ENCODE data around the gene KRTAP9-6. TPM values are rescaled to one million over a fixed set of nuclear protein-coding genes. Genes with fewer than 3 reads are reported as not detected.

The KRTAP9-6 gene
- total and polyA plus RNA-seq, 10 of the 15 experiments (the other 5 are each of a cell fraction or from before 2014, with no cell fraction given): not detected

DNA sequence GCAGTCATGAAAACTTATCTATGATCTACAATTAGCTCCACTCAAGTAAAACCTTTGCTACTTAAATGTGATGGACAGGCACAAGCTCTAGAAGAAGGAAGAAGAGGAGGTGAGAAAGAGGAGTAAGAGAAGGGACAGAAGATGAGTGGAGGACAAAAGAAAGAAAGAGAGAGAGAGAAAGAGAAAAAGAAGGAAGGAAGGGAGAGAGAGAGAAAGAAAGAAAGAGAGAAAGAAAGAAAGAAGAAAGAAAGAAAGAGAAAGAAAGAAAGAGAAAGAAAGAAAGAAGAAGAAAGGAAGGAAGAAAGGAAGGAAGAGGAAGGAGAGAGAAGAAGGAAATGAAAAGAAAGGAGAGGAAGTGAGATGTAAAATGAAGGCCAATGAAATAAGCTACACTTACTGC, 35.1 kb upstream of the KRTAP9-6 start:
- no peaks in the 10 kb centered on the region for H3K9me3 ChIP-seq (replicated peaks; ENCODE audit: control insufficient read depth, insufficient read depth, low read length)
- H3K4me1 ChIP-seq (ENCODE audit: control insufficient read depth, insufficient read depth, low read length): no peaks in the 10 kb centered on the region
- H3K4me2 ChIP-seq (ENCODE audit: control insufficient read depth, insufficient read depth): no peak overlapping the region
- ChIA-PET CTCF (no interaction called here), SMC1A (ENCODE audit: uncharacterized antibody, unreplicated experiment) (interaction anchor here (0.9 kb wide), 1 partner anchor 40 kb away, joined by 3 read pairs; the partner anchor contains the start of gene KRTAP9-1), POLR2A (no interaction called here), RAD21 (ENCODE audit: unreplicated experiment) (no interaction called here)
- H3K4me3 ChIP-seq: no peak overlapping the region
- H3K27ac ChIP-seq (ENCODE audit: control insufficient read depth, insufficient read depth): no peak overlapping the region
- no peak overlapping the region for H2AFZ ChIP-seq (ENCODE audit: control insufficient read depth, low read depth, low read length)
- no peak for TF ChIP-seq DPF2 (IDR thresholded peaks at IDR 0.05)
- no peak for TF ChIP-seq RAD51 (IDR thresholded peaks at IDR 0.05)
- TF ChIP-seq ATF7 (IDR thresholded peaks at IDR 0.05; ENCODE audit: low read depth): no peak
- H3K36me3 ChIP-seq (ENCODE audit: control insufficient read depth in 2 of 2, insufficient read depth in 2 of 2, low read length in 1 of 2): no peaks in the 10 kb centered on the region
- in situ Hi-C loops (cut with MboI) (no loop called here), intact Hi-C loops (cut with micrococcal nuclease; ENCODE audit: unreplicated experiment) (no loop called here)
- FAIRE-seq (no peak), ATAC-seq (no peak), DNase-seq (ENCODE audit: low read depth, low spot score) (no peak)
- H3K9ac ChIP-seq (ENCODE audit: control insufficient read depth, insufficient read depth, low read length): no peak overlapping the region
- H3K27me3 ChIP-seq (replicated peaks in 1 of 2; ENCODE audit: control insufficient read depth in 2 of 2, insufficient read depth in 2 of 2, low read length in 1 of 2): peaks cover 0 to 3% of the 10 kb centered on the region in 2 experiments; a peak in 1 of 4 replicates
- no peaks in the 10 kb centered on the region for H3K79me2 ChIP-seq (ENCODE audit: control insufficient read depth, insufficient read depth, low read length)
- no peaks in the 10 kb centered on the region for H4K20me1 ChIP-seq (ENCODE audit: control insufficient read depth, insufficient read depth)
- BruUV-seq (replicated peaks): no TSS peak

DNA sequence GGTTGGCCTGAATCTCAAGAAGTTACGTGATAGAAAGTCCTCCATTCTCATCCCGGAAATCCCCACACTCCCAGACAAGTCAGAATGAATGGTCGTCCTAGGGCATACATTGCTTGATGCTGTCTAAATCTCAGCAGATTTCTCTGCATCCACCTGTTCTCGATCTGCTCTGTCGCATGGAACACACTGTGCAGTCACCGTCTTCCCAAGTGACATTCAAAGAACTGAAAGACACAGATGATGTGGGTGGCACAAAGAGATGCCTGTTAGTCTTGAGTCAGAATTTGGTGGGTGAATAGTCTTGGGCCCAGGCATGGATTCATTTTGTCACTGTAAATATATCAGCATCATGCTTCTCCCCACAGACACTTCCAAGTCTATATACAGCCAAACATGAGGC, 33.4 kb upstream of the KRTAP9-6 start:
- Histone ChIP-seq H3K36me3 (ENCODE audit: control insufficient read depth in 2 of 2, insufficient read depth in 2 of 2, low read length in 1 of 2) (no peaks in the 10 kb centered on the region), H3K4me2 (ENCODE audit: control insufficient read depth, insufficient read depth) (no peak overlapping the region), H2AFZ (ENCODE audit: control insufficient read depth, low read depth, low read length) (no peak overlapping the region), H3K9ac (ENCODE audit: control insufficient read depth, insufficient read depth, low read length) (no peak overlapping the region), H3K4me1 (ENCODE audit: control insufficient read depth, insufficient read depth, low read length) (no peaks in the 10 kb centered on the region), H3K27ac (ENCODE audit: control insufficient read depth, insufficient read depth) (no peak overlapping the region), H3K9me3 (replicated peaks; ENCODE audit: control insufficient read depth, insufficient read depth, low read length) (no peaks in the 10 kb centered on the region), H4K20me1 (ENCODE audit: control insufficient read depth, insufficient read depth) (no peaks in the 10 kb centered on the region), H3K79me2 (ENCODE audit: control insufficient read depth, insufficient read depth, low read length) (no peaks in the 10 kb centered on the region), H3K4me3 (no peak overlapping the region), H3K27me3 (replicated peaks in 1 of 2; ENCODE audit: control insufficient read depth in 2 of 2, insufficient read depth in 2 of 2, low read length in 1 of 2) (peaks cover 0 to 3% of the 10 kb centered on the region in 2 experiments; a peak in 1 of 4 replicates)
- FAIRE-seq (no peak), DNase-seq (ENCODE audit: low read depth, low spot score) (no peak), ATAC-seq (no peak)
- intact Hi-C loops (cut with micrococcal nuclease; ENCODE audit: unreplicated experiment) (no loop called here), in situ Hi-C loops (cut with MboI) (no loop called here)
- ChIA-PET RAD21 (ENCODE audit: unreplicated experiment) (no interaction called here), SMC1A (ENCODE audit: uncharacterized antibody, unreplicated experiment) (no interaction called here), POLR2A (no interaction called here), CTCF (no interaction called here)
- no TSS peak for BruUV-seq (replicated peaks)
- 46% methylated on average over 6 of the region's 6 CpGs for WGBS (ENCODE audit: insufficient coverage, insufficient replicate concordance, low lambda C conversion rate, missing lambda C conversion rate)
- no peak for TF ChIP-seq CHD1 (IDR thresholded peaks at IDR 0.05; ENCODE audit: low read depth, low read length)
- TF ChIP-seq, protein P1, sequence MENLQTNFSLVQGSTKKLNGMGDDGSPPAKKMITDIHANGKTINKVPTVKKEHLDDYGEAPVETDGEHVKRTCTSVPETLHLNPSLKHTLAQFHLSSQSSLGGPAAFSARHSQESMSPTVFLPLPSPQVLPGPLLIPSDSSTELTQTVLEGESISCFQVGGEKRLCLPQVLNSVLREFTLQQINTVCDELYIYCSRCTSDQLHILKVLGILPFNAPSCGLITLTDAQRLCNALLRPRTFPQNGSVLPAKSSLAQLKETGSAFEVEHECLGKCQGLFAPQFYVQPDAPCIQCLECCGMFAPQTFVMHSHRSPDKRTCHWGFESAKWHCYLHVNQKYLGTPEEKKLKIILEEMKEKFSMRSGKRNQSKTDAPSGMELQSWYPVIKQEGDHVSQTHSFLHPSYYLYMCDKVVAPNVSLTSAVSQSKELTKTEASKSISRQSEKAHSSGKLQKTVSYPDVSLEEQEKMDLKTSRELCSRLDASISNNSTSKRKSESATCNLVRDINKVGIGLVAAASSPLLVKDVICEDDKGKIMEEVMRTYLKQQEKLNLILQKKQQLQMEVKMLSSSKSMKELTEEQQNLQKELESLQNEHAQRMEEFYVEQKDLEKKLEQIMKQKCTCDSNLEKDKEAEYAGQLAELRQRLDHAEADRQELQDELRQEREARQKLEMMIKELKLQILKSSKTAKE (IDR thresholded peaks at IDR 0.05; ENCODE audit: low read depth, poor library complexity, severe bottlenecking): no peak
- no peak for TF ChIP-seq DPF2 (IDR thresholded peaks at IDR 0.05)
- TF ChIP-seq JUNB (IDR thresholded peaks at IDR 0.05): no peak
- TF ChIP-seq, protein P2, sequence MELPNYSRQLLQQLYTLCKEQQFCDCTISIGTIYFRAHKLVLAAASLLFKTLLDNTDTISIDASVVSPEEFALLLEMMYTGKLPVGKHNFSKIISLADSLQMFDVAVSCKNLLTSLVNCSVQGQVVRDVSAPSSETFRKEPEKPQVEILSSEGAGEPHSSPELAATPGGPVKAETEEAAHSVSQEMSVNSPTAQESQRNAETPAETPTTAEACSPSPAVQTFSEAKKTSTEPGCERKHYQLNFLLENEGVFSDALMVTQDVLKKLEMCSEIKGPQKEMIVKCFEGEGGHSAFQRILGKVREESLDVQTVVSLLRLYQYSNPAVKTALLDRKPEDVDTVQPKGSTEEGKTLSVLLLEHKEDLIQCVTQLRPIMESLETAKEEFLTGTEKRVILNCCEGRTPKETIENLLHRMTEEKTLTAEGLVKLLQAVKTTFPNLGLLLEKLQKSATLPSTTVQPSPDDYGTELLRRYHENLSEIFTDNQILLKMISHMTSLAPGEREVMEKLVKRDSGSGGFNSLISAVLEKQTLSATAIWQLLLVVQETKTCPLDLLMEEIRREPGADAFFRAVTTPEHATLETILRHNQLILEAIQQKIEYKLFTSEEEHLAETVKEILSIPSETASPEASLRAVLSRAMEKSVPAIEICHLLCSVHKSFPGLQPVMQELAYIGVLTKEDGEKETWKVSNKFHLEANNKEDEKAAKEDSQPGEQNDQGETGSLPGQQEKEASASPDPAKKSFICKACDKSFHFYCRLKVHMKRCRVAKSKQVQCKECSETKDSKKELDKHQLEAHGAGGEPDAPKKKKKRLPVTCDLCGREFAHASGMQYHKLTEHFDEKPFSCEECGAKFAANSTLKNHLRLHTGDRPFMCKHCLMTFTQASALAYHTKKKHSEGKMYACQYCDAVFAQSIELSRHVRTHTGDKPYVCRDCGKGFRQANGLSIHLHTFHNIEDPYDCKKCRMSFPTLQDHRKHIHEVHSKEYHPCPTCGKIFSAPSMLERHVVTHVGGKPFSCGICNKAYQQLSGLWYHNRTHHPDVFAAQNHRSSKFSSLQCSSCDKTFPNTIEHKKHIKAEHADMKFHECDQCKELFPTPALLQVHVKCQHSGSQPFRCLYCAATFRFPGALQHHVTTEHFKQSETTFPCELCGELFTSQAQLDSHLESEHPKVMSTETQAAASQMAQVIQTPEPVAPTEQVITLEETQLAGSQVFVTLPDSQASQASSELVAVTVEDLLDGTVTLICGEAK (IDR thresholded peaks at IDR 0.05; ENCODE audit: borderline replicate concordance): no peak
- TF ChIP-seq ATF7 (IDR thresholded peaks at IDR 0.05; ENCODE audit: low read depth): no peak
- TF ChIP-seq CBX5 (IDR thresholded peaks at IDR 0.05; ENCODE audit: low read depth): no peak
- TF ChIP-seq ZNF24 (IDR thresholded peaks at IDR 0.05): no peak
- no peak for TF ChIP-seq NFXL1 (IDR thresholded peaks at IDR 0.05; ENCODE audit: borderline replicate concordance)
- no peak for TF ChIP-seq TAF1 (IDR thresholded peaks at IDR 0.05; ENCODE audit: borderline replicate concordance, low read depth, low read length)
- TF ChIP-seq SIX5 (IDR thresholded peaks at IDR 0.05; ENCODE audit: low read depth, low read length, severe bottlenecking): no peak
